C4-2B (cell line): ENCODE measurements around the gene PRPF18.

Experiments
- H3K27ac ChIP-seq: fragments of 450-650 bp; 2 replicates; pipeline ENCODE4 v1.5.1; 2017
- ZFX ChIP-seq: fragments of 450-650 bp; IDR thresholded peaks from 2 replicates; pipeline ENCODE4 v1.6.1; 2017
- TF ChIP-seq, protein P1 (sequence below): fragments of 450-650 bp; conservative IDR thresholded peaks from 2 replicates; pipeline ENCODE4 v1.5.1; 2017; ENCODE audit warnings: mild to moderate bottlenecking

The PRPF18 gene

DNA sequence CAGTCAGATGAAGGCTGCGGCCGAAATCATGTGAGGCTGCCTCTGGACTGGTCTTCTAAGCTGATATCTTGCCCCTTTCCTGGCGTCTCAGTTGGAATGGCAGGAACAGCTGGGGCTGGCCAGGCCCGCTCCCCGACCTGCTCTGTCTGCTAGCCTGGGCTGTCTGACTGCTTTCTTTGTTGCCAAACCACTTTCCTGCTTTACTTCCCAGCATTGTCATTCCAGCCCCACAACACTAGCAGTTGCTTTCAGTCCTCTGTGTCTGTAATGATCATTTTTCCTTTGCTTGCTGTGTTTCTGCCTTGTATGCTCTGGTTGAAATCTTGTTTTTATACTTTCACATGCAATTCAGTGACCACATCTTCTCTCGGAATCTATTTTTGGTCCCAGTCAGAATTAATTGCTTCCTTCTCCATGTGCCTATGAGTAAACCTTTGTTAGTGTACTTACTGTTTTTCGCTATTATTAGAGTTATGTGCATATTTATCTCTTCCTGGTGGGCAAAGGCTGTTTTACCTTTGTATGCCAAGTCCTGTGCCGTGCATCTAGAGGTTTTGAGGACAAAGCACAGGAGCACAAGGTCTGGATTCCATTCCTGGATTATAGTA is 21.6 kb downstream of the PRPF18 start:
- peak overlapping the region; percentile 21; the same call in 1 of the 2 replicates for H3K27ac ChIP-seq
- no peak for TF ChIP-seq ZFX
- TF ChIP-seq, protein P1, sequence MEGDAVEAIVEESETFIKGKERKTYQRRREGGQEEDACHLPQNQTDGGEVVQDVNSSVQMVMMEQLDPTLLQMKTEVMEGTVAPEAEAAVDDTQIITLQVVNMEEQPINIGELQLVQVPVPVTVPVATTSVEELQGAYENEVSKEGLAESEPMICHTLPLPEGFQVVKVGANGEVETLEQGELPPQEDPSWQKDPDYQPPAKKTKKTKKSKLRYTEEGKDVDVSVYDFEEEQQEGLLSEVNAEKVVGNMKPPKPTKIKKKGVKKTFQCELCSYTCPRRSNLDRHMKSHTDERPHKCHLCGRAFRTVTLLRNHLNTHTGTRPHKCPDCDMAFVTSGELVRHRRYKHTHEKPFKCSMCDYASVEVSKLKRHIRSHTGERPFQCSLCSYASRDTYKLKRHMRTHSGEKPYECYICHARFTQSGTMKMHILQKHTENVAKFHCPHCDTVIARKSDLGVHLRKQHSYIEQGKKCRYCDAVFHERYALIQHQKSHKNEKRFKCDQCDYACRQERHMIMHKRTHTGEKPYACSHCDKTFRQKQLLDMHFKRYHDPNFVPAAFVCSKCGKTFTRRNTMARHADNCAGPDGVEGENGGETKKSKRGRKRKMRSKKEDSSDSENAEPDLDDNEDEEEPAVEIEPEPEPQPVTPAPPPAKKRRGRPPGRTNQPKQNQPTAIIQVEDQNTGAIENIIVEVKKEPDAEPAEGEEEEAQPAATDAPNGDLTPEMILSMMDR = no peak

DNA sequence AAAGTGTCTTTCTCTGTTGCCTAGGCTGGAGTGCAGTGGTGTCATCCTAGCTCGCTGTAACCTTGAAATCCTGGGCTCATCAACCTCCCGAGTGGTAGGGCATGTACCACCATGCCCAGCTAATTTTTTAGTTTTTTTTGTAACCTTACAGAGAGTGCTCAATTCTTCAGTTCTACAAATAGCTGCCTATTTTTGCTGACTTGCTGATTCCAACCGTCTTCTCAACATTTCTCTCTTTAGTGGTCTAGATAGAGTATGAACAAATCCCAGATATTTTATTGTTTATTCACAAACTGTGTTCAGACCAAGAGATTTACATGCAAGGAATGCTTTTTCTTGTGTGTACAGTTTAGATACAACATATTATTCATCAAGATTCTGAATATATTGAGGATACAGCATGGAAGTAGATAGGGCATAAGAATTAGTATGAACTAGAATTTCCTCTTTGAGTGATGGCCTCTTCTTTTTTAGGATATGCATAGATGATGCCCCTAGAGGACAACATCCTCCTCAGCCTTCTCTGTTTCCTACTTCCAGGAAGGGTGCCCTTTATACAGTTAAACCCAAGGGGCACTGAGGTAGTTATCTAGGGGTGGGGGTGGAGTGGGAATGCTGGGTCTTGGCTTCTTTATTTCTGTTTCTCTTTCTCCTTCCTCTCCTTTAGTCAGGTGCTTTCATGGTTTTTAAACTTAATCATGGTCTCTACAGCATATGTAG is 26.0 kb downstream of the PRPF18 start:
- TF ChIP-seq, protein P1 = no peak
- no peak overlapping the region for H3K27ac ChIP-seq

DNA sequence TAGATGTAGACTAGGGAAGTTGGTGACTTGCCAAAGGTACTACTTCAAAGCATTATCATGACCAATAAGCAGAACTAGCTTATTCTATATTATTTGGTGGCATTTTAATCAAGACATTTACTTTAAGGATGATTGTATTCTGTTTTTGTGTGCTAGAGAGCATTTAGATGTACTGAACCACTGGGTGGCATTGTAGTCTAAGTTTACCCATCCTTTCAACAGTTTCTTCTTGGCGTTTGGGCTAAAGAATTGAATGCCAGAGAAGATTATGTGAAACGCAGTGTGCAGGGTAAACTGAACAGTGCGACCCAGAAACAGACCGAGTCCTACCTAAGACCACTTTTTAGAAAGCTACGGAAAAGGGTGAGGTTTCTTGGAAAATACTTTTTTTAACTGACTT is 26.8 kb downstream of the PRPF18 start:
- no peak overlapping the region for H3K27ac ChIP-seq
- TF ChIP-seq ZFX = no peak
- TF ChIP-seq, protein P1 = peak; percentile 37

DNA sequence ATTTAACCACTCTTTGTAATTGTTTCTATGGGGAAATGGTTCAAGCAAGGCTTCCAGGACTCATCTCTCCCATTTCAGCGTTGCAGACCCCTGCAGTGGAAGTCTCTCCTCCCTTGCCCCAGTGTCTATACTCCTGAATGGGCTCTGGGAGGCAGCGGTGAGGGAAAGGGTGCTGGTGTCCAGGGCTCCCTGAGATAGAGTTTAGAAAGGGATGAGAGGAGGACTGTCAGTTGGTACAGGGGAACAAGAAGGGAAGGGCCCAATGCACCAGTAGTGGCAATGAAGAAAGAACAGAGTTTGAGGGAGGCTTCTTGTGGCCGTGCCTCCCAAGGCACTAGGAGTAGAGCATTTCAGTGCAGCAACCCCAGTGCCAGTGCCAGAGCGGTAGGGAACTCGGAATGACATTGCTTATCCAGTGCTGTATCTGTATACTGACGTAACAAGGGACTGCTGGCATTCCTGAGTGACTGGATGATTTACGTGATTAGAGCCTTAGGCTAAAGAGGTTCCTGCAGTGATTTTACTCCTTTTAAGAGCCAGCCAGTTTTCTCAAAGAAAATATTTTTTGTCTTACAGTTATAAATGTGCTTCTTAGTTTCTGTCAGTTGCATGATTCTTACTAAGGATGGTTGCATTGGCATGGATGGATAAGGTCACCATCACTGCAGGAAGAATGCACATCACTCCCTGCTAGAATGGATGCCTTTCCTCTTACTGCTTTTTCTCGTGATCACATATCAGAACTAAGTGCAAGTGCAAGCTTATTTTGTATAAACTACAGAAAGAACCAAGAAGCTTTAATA is 28.0 kb downstream of the PRPF18 start:
- no peak overlapping the region for H3K27ac ChIP-seq
- TF ChIP-seq ZFX = no peak
- TF ChIP-seq, protein P1 = no peak

DNA sequence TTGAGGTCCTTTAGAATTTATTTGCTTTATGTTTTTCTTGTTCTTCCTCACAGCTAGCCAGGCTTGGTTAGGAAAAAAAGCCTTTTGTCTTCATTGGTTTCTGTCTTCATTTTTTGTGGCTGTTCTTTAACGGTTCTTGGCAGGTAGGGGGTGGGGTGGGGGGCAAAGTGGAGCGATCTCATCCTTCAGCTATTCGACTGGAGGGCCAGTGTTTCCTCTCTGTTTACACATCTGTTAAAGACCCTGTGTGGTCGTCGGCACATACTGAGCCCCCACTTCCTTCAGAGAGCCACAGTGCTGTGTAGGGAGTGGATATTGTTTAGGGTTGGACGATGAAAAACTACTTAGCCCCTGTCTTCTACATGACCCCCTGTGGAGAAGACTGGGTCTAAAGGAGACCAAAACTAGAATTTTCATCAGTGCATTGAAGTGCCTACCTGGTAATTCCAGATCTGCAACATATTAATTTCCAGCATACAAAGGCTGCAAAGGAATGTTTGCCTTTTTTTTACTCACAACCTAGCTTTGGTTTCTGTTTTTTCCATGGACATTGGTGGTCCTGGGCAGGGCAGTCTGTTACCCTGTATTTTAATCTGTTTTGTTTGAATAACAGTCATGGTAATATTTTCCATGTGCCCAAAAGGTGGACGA is 29.0 kb downstream of the PRPF18 start:
- H3K27ac ChIP-seq = no peak overlapping the region
- TF ChIP-seq ZFX = no peak
- TF ChIP-seq, protein P1 = no peak

DNA sequence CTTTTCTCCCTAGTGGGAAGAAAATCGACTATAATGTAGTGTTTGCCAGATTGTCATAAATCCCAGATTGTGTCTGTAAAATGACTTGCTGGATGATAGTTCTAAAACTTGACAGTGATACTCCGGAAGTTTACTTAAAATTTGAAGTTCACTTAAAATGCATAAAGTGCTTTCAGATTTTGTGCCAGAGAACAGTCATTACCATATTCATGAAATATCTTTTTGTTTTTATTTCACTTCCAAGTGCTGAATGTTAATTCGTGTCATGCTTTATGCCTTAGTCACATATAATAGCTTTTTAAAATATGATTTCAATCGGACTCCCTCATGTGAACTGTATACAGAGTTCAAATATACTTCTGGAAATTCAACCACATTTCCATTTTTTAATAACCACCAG is 30.4 kb downstream of the PRPF18 start:
- TF ChIP-seq ZFX = no peak
- TF ChIP-seq, protein P1 = no peak
- no peak overlapping the region for H3K27ac ChIP-seq
